Stomach smooth muscle (tissue), 2 donors: ENCODE data around the gene NFATC4.
A peak's percentile ranks its signal among the peaks of the same experiment; 100 is the strongest.
"Not testable (repeated sequence)": the region's sequence is repeated elsewhere in the genome, so short reads cannot be mapped to it uniquely, and the experiment has no call there.

ENCODE experiments used
- H3K27ac ChIP-seq: one replicate; pipeline ENCODE4 v1.7.0; 2013; ENCODE audit warnings: mild to moderate bottlenecking, low read length, inconsistent platforms
- H3K27me3 ChIP-seq, 2 donors: one replicate each; pipeline ENCODE4 v1.7.0; 2013; ENCODE audit warnings: low read length in 2 of 2; ENCODE audit not compliant: insufficient read depth in 2 of 2, control insufficient read depth in 1 of 2
- H3K36me3 ChIP-seq, 2 donors: one replicate each; pipeline ENCODE4 v1.7.0; 2013; ENCODE audit warnings: low read length in 2 of 2; ENCODE audit not compliant: control insufficient read depth in 2 of 2, insufficient read depth in 2 of 2
- H3K4me1 ChIP-seq: one replicate; pipeline ENCODE4 v1.7.0; 2013; ENCODE audit warnings: low read length; ENCODE audit not compliant: control insufficient read depth, insufficient read depth
- H3K4me3 ChIP-seq, 2 donors: one replicate each; pipeline ENCODE4 v1.7.0; 2013; ENCODE audit warnings: low read length in 2 of 2
- H3K9ac ChIP-seq, 2 donors: one replicate each; pipeline ENCODE4 v1.7.0; 2013; ENCODE audit warnings: low read length in 2 of 2, mild to moderate bottlenecking in 1 of 2
- H3K9me3 ChIP-seq, 2 donors: one replicate each; pipeline ENCODE4 v1.7.0; 2013; ENCODE audit warnings: low read length in 2 of 2; ENCODE audit not compliant: control insufficient read depth in 2 of 2
- donor health status: healthy.
- donor health status: Pancreatic carcinoma.

Gene NFATC4

DNA sequence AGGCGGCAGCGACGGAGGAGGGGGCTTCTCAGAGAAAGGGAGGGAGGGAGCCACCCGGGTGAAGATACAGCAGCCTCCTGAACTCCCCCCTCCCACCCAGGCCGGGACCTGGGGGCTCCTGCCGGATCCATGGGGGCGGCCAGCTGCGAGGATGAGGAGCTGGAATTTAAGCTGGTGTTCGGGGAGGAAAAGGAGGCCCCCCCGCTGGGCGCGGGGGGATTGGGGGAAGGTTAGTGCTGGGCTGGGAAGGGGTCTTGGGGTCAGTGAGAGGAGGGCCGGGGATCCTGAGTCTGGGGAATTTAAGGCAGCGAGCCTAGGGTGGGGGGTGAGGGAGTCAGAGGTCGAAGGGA lies 203 bp downstream of the NFATC4 start:
- Histone ChIP-seq H3K27me3 (no peaks in the 10 kb centered on the region), H3K4me1 (peaks cover 39% of the 10 kb centered on the region), H3K4me3 (peak overlapping the region; percentile 77 to 80), H3K9ac (peak overlapping the region; percentile 91 to 99), H3K27ac (peak overlapping the region; percentile 99), H3K36me3 (peaks cover 7 to 10% of the 10 kb centered on the region in 2 donors), H3K9me3 (no peaks in the 10 kb centered on the region)

DNA sequence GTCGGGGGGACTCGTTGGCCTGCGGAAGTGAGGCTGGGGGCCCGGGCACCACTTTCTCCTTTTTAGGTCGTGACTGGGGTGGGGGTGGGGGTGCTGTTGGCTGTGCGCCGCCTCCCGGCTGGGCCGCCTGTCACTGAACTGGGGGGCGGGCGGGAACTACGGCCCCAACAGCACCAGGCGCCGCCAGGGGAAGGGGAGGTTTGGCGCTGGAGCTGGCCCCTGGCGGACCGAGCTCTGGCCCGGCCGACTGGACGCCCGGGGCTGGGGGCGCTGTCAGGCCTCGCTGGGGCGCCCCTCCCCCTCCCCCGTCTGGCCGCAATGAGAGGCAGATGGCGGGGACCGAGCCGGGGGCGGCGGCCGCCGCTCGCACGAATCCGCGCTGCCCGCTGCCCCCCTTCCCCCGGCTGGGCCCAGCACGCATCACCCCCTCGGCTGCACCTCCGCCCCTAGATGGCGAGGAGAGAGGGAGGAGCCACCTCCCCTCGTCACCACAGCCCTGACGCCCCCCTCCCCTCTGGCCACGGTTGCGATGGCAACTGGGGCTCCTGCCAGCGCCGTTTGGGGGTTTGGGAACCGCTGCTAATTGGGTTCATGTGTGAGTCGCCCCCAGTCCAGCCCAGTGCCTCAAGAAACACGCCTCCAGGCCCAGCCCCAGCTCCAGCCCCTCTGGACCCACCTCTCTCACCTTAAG lies 723 bp downstream of the NFATC4 start:
- Histone ChIP-seq H3K9me3 (no peaks in the 10 kb centered on the region), H3K36me3 (peaks cover 12 to 15% of the 10 kb centered on the region in 2 donors), H3K9ac (peak overlapping the region; percentile 91 to 99), H3K4me1 (peaks cover 39% of the 10 kb centered on the region), H3K4me3 (peak overlapping the region; percentile 77 to 80), H3K27me3 (no peaks in the 10 kb centered on the region), H3K27ac (peak overlapping the region; percentile 99)

DNA sequence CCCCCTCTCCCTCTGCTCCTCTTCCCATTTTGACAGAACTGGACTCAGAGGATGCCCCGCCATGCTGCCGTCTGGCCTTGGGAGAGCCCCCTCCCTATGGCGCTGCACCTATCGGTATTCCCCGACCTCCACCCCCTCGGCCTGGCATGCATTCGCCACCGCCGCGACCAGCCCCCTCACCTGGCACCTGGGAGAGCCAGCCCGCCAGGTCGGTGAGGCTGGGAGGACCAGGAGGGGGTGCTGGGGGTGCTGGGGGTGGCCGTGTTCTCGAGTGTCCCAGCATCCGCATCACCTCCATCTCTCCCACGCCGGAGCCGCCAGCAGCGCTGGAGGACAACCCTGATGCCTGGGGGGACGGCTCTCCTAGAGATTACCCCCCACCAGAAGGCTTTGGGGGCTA lies 1.5 kb downstream of the NFATC4 start:
- Histone ChIP-seq H3K9ac (peak overlapping the region; percentile 91 to 99), H3K4me3 (peak overlapping the region; percentile 55 to 80), H3K4me1 (peaks cover 39% of the 10 kb centered on the region), H3K36me3 (peaks cover 14 to 20% of the 10 kb centered on the region in 2 donors), H3K27ac (peak overlapping the region; percentile 99), H3K9me3 (no peaks in the 10 kb centered on the region), H3K27me3 (no peaks in the 10 kb centered on the region)

DNA sequence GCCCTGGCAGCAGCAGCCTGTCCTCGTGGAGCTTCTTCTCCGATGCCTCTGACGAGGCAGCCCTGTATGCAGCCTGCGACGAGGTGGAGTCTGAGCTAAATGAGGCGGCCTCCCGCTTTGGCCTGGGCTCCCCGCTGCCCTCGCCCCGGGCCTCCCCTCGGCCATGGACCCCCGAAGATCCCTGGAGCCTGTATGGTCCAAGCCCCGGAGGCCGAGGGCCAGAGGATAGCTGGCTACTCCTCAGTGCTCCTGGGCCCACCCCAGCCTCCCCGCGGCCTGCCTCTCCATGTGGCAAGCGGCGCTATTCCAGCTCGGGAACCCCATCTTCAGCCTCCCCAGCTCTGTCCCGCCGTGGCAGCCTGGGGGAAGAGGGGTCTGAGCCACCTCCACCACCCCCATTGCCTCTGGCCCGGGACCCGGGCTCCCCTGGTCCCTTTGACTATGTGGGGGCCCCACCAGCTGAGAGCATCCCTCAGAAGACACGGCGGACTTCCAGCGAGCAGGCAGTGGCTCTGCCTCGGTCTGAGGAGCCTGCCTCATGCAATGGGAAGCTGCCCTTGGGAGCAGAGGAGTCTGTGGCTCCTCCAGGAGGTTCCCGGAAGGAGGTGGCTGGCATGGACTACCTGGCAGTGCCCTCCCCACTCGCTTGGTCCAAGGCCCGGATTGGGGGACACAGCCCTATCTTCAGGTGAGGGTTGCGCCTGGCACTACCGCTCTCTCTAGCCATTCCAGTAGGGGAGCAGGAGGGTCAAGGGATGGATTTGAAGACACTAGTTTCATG lies 2.1 kb downstream of the NFATC4 start:
- H3K27ac ChIP-seq, result peak overlapping the region; percentile 99
- peak overlapping the region in 1 of 2 donors; percentile 3 for H3K4me3 ChIP-seq
- H3K9me3 ChIP-seq, result no peaks in the 10 kb centered on the region
- peaks cover 39% of the 10 kb centered on the region for H3K4me1 ChIP-seq
- H3K9ac ChIP-seq, result no peak overlapping the region
- H3K36me3 ChIP-seq, result peaks cover 21% of the 10 kb centered on the region in 2 donors
- no peaks in the 10 kb centered on the region for H3K27me3 ChIP-seq

DNA sequence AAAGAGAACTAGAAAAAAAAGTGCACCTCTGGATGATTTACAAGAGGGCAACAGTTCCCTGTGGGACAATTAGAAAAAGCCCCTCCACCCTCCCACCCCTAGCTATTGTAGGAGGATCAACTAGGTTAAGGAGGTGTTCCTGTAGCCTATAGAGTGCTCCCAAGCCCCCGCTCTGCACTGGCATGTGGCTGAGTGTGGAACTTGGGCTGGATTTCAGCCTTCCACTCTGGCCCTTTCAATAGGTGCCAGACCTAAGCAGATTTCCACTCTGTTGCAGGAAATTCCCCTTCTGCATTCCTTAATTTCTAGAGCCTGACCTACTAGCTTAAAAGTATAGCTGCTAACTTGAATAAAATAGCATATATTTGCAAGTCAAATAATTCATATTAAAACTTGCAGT lies 2.8 kb downstream of the NFATC4 start:
- Histone ChIP-seq H3K36me3 (peaks cover 24% of the 10 kb centered on the region in 2 donors), H3K9ac (no peak overlapping the region), H3K4me1 (peaks cover 39% of the 10 kb centered on the region), H3K4me3 (no peak overlapping the region), H3K9me3 (no peaks in the 10 kb centered on the region), H3K27ac (no peak overlapping the region), H3K27me3 (no peaks in the 10 kb centered on the region)

DNA sequence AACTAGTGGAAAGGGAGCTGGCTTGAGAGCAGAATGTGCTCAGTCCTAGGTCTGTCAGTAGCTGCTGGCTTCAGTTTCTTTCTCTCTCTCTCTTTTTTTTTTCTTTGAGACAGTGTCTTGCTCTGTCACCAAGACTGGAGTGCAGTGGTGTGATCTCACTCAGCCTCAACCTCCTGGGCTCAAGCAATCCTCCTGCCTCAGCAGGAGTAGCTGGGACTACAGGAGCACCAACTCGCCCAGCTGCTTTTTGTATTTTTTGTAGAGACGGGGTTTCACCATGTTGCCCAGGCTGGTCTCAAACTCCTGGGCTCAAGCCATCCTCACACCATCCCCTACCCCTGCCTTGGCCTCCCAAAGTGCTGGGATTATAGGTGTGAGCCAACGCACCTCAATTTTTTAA lies 3.6 kb downstream of the NFATC4 start:
- H3K4me3 ChIP-seq, H3K27ac ChIP-seq, H3K9me3 ChIP-seq, H3K27me3 ChIP-seq, H3K9ac ChIP-seq: not testable (repeated sequence)
- peaks cover 32% of the 10 kb centered on the region for H3K4me1 ChIP-seq
- peaks cover 24 to 29% of the 10 kb centered on the region in 2 donors for H3K36me3 ChIP-seq

DNA sequence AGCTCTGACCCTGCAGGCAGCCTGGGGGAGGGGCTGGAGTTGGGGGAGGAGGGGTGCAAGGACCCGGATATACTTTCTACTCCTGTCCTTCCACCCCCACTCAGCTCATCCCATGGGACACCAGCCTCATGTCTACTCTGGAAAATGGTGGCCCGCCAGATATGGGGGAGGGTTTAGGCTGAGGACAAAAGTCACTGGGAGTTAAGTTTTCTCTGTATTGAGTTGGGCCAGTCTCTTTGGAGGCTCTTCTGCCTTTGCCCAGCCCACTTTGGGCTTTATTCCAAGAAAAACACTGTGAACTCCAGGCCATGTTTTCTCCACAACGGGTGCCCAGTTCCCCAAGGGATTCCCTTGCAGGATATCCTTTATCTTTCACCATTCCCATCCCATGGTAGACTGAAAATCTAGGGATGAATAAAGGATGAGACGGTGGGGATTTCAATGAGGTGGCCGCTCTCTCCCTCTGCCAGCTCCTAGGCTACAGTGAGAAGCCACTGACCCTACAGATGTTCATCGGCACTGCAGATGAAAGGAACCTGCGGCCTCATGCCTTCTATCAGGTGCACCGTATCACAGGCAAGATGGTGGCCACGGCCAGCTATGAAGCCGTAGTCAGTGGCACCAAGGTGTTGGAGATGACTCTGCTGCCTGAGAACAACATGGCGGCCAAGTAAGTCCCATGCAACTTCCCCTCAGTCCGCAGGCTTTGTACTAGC lies 4.9 kb downstream of the NFATC4 start:
- H3K27me3 ChIP-seq, result no peaks in the 10 kb centered on the region
- H3K9me3 ChIP-seq, result no peaks in the 10 kb centered on the region
- H3K9ac ChIP-seq, result no peak overlapping the region
- peaks cover 26 to 36% of the 10 kb centered on the region in 2 donors for H3K36me3 ChIP-seq
- H3K4me3 ChIP-seq, result no peak overlapping the region
- H3K27ac ChIP-seq, result no peak overlapping the region
- H3K4me1 ChIP-seq, result peaks cover 24% of the 10 kb centered on the region

DNA sequence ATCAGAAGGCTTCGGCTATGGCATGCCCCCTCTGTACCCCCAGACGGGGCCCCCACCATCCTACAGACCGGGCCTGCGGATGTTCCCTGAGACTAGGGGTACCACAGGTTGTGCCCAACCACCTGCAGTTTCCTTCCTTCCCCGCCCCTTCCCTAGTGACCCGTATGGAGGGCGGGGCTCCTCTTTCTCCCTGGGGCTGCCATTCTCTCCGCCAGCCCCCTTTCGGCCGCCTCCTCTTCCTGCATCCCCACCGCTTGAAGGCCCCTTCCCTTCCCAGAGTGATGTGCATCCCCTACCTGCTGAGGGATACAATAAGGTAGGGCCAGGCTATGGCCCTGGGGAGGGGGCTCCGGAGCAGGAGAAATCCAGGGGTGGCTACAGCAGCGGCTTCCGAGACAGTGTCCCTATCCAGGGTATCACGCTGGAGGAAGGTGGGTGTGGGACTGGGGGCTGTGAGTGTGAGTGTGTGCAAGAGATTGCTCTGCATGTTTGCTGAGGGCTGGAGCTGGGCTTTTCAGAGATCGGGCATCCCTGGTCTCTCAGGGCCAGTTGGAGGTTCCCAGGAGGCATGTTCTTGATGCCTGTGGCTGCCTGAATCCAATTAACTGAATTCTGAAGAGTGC lies 8.6 kb downstream of the NFATC4 start:
- Histone ChIP-seq H3K9ac (no peak overlapping the region), H3K27ac (no peak overlapping the region), H3K27me3 (no peaks in the 10 kb centered on the region), H3K36me3 (peaks cover 23 to 36% of the 10 kb centered on the region in 2 donors), H3K9me3 (no peaks in the 10 kb centered on the region), H3K4me1 (peaks cover 7% of the 10 kb centered on the region), H3K4me3 (no peak overlapping the region)

DNA sequence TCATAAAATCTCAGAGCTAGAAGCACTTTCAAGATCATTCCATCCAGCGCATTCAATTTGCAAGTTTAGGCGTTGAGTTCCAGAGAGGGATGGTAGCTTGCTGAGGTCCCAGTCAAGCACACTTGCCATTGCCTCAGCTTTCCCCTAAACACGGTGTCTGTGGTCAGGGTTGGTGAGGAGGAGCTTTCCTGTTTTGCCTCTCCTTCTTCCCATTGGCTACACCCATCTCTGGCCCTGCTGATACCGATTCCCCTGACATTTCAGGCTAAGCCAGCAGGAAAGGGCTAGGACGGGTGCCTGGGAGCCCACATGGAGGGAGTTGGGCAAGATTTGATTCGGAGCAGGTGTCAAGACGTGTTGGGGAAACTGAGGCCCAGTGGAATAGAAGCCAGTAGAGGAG lies 9.1 kb downstream of the NFATC4 start:
- Histone ChIP-seq H3K9me3 (no peaks in the 10 kb centered on the region), H3K36me3 (peaks cover 21 to 36% of the 10 kb centered on the region in 2 donors), H3K27ac (no peak overlapping the region), H3K9ac (no peak overlapping the region), H3K4me3 (no peak overlapping the region), H3K4me1 (peaks cover 7% of the 10 kb centered on the region), H3K27me3 (no peaks in the 10 kb centered on the region)

DNA sequence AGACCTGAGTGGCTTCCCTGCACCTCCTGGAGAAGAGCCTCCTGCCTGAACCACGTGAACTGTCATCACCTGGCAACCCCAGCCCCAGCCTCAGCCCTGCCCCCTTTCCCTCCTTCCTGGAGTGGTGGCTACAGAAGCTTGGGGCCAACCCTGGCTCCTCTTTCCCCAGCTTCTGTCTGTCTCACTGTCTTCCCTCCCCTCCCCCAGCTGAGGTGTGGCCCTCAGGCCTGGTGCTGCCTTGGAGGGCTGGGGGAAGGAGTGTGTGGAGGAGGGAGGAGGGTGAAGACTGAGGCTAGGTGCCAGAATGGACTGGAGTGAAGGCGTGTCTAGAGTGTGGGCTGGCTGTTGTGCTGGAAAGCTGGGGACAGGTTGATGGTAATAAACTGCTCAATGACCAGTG lies 9.7 kb downstream of the NFATC4 start:
- H3K4me3 ChIP-seq, result no peak overlapping the region
- H3K27ac ChIP-seq, result no peak overlapping the region
- no peak overlapping the region for H3K9ac ChIP-seq
- H3K36me3 ChIP-seq, result peaks cover 19 to 35% of the 10 kb centered on the region in 2 donors
- H3K9me3 ChIP-seq, result no peaks in the 10 kb centered on the region
- no peaks in the 10 kb centered on the region for H3K27me3 ChIP-seq
- H3K4me1 ChIP-seq, result peaks cover 7% of the 10 kb centered on the region
